ENCODE measurements around the gene PCDHB8.
"Not testable (repeated sequence)": the region's sequence is repeated elsewhere in the genome, so short reads cannot be mapped to it uniquely, and the experiment has no call there.

PCDHB8 gene

DNA sequence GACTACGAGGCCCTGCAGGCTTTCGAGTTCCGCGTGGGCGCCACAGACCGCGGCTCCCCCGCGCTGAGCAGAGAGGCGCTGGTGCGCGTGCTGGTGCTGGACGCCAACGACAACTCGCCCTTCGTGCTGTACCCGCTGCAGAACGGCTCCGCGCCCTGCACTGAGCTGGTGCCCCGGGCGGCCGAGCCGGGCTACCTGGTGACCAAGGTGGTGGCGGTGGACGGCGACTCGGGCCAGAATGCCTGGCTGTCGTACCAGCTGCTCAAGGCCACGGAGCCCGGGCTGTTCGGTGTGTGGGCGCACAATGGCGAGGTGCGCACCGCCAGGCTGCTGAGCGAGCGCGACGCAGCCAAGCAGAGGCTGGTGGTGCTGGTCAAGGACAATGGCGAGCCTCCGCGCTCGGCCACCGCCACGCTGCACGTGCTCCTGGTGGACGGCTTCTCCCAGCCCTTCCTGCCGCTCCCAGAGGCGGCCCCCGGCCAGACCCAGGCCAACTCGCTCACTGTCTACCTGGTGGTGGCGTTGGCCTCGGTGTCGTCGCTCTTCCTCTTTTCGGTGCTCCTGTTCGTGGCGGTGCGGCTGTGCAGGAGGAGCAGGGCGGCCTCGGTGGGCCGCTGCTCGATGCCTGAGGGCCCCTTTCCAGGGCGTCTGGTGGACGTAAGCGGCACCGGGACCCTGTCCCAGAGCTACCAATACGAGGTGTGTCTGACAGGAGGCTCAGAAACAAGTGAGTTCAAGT, 6.7 kb downstream of the PCDHB8 start:
- not testable (repeated sequence) for DNase-seq (ENCODE audit: low read depth, low spot score)

DNA sequence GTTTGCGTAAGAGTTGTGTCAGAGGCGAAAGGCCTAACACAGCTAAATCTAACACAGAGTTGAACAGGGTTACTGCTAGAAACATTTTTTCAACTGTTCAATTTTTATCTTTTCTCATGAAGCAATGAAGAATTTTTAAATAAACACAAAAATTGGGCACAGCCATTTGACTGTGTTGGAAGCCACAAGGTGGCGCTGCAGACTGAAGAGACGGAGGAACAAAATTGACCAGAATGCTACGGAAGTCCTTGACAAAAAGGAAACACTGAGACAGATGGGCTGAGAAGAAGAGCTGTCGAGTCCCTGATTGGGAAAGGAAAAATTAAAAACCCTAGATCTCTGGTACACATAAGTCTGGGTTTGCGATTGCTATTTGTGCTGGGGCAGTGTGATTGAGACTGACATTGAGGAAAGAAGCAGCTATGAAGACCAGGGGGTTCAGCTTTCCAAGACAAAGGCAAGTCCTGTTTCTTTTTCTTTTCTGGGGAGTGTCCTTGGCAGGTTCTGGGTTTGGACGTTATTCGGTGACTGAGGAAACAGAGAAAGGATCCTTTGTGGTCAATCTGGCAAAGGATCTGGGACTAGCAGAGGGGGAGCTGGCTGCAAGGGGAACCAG, 9.4 kb downstream of the PCDHB8 start, which contains the start of gene PCDHB9:
PCDHB9 (plus strand) TSS at position 265 of the 616 bp plus-strand sequence; CDS start at position 423, 158 bp downstream.
- peak; percentile 29 for DNase-seq (ENCODE audit: low read depth, low spot score)

DNA sequence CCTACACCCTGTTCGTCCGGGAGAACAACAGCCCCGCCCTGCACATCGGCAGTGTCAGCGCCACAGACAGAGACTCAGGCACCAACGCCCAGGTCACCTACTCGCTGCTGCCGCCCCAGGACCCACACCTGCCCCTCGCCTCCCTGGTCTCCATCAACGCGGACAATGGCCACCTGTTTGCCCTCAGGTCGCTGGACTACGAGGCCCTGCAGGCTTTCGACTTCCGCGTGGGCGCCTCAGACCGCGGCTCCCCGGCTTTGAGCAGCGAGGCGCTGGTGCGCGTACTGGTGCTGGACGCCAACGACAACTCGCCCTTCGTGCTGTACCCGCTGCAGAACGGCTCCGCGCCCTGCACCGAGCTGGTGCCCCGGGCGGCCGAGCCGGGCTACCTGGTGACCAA, 11.1 kb downstream of the PCDHB8 start:
- not testable (repeated sequence) for DNase-seq (ENCODE audit: low read depth, low spot score)

GRCh38 chr5:141189131-141189530, 11.5 kb downstream of the PCDHB8 start:
- DNase-seq (ENCODE audit: low read depth, low spot score) = not testable (repeated sequence)

GRCh38 chr5:141192110-141192725, 14.6 kb downstream of the PCDHB8 start, which contains the start of gene PCDHB10:
Gene PCDHB10, plus strand, starts transcription at chr5:141192353. Its CDS starts 200 bp downstream, at chr5:141192553.
- peak; percentile 72 for DNase-seq (ENCODE audit: low read depth, low spot score)

- not testable (repeated sequence) for DNase-seq (ENCODE audit: low read depth, low spot score)
These were observed 16.7 kb downstream of the PCDHB8 start for GRCh38 chr5:141194332-141194731.

GRCh38 chr5:141196363-141196762, 18.8 kb downstream of the PCDHB8 start:
- DNase-seq (ENCODE audit: low read depth, low spot score) = no peak

DNA sequence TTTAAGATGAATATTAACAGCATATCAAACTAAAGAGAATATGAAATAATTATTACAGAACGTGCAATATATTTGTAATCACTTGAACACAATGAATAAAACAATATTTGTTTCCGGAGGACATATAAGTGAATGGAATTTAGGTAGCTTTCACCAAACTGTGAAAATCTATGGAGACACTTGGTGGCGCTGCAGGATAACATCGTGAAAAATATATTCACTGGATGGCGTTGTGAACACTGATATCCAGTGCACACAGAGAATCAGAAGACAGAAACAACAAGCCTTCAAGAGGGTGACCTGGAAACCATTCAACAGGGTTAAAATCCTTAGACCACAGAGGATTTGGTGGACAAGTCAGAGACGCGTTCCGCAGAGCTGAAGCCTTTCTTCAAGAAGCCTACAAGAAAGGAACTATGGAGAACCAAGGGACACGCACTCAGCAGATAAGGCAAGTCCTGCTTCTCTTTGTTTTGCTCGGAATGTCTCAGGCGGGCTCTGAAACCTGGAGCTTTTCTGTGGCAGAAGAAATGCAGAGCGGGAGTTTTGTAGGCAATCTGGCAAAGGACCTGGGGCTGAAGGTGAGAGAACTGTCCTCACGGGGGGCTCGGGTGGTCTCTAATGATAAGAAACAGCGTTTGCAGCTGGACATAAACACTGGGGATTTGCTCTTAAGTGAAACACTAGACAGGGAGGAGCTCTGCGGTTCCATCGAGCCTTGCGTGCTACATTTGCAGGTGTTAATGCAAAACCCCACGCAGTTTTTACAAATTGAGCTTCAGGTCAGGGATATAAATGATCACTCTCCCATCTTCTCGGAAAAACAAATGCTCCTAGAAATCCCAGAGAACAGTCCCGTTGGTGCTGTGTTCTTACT, 22.0 kb downstream of the PCDHB8 start, which contains the start of gene PCDHB11:
PCDHB11 (plus strand) TSS at position 269 of the 877 bp plus-strand sequence; CDS start at position 417, 148 bp downstream.
- no peak for DNase-seq (ENCODE audit: low read depth, low spot score)

- DNase-seq (ENCODE audit: low read depth, low spot score) = not testable (repeated sequence)
These were observed 23.5 kb downstream of the PCDHB8 start for GRCh38 chr5:141201126-141201525.

DNA sequence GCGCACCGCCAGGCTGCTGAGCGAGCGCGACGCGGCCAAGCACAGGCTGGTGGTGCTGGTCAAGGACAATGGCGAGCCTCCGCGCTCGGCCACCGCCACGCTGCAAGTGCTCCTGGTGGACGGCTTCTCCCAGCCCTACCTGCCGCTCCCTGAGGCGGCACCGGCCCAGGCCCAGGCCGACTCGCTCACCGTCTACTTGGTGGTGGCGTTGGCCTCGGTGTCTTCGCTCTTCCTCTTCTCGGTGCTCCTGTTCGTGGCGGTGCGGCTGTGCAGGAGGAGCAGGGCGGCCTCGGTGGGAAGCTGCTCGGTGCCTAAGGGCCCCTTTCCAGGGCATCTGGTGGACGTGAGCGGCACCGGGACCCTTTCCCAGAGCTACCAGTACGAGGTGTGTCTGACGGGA, 24.1 kb downstream of the PCDHB8 start:
- DNase-seq (ENCODE audit: low read depth, low spot score) = not testable (repeated sequence)

DNA sequence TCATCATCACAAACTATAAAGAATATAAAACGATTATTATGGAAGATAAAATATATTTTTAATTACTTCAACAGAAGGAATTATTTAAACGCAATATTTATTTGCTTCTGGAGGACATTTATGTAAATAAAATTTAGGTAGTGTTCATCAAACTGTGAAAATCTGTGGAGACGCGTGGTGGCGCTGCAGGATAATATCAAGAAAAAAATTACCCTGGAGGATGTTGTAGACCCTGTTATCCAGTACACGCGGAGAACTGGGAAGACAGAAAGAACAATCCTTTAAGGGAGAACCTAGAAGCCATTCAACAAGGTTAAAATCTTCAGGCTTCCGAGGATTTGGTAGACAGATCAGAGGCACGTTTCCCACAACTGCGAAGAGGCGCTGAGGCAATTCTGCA, 30.9 kb downstream of the PCDHB8 start, which contains the start of gene PCDHB12:
PCDHB12 (plus strand) TSS at position 242 of the 400 bp plus-strand sequence. CDS start 189 bp downstream, outside the sequence.
- no peak for DNase-seq (ENCODE audit: low read depth, low spot score)

- DNase-seq (ENCODE audit: low read depth, low spot score) = not testable (repeated sequence)
These were observed 32.7 kb downstream of the PCDHB8 start for GRCh38 chr5:141210281-141210680.

GRCh38 chr5:141210849-141211248, 33.3 kb downstream of the PCDHB8 start:
- DNase-seq (ENCODE audit: low read depth, low spot score) = not testable (repeated sequence)

DNA sequence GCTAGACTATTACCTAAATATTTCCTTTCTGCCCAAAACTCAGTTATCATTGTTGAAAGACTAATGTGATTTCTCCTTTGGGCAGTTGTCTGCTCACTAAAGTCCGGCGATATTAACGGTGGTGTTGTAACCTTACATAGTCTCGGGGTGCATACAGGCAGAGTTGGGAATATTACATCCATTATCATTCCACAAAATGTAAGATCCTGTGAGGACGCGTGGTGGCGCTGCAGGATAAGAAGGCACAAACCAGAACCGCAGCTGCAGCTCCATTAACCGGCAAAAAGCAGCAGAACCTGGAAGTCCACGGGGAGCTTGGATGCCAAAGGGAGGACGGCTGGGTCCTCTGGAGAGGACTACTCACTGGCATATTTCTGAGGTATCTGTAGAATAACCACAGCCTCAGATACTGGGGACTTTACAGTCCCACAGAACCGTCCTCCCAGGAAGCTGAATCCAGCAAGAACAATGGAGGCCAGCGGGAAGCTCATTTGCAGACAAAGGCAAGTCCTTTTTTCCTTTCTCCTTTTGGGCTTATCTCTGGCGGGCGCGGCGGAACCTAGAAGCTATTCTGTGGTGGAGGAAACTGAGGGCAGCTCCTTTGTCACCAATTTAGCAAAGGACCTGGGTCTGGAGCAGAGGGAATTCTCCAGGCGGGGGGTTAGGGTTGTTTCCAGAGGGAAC, 36.2 kb downstream of the PCDHB8 start, which contains the start of gene PCDHB13:
PCDHB13 (plus strand) TSS at position 264 of the 684 bp plus-strand sequence; CDS start at position 469, 205 bp downstream.
- DNase-seq (ENCODE audit: low read depth, low spot score) = peak; percentile 62

GRCh38 chr5:141214583-141214982, 37.0 kb downstream of the PCDHB8 start:
- not testable (repeated sequence) for DNase-seq (ENCODE audit: low read depth, low spot score)

- not testable (repeated sequence) for DNase-seq (ENCODE audit: low read depth, low spot score)
These were observed 37.9 kb downstream of the PCDHB8 start for GRCh38 chr5:141215504-141215903.

DNA sequence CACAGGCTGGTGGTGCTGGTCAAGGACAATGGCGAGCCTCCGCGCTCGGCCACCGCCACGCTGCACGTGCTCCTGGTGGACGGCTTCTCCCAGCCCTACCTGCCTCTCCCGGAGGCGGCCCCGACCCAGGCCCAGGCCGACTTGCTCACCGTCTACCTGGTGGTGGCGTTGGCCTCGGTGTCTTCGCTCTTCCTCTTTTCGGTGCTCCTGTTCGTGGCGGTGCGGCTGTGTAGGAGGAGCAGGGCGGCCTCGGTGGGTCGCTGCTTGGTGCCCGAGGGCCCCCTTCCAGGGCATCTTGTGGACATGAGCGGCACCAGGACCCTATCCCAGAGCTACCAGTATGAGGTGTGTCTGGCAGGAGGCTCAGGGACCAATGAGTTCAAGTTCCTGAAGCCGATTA, 38.4 kb downstream of the PCDHB8 start:
- not testable (repeated sequence) for DNase-seq (ENCODE audit: low read depth, low spot score)

GRCh38 chr5:141223112-141223783, 45.7 kb downstream of the PCDHB8 start, which contains the start of gene PCDHB14:
Gene PCDHB14, plus strand, starts transcription at chr5:141223343. Its CDS starts 163 bp downstream, at chr5:141223506.
- DNase-seq (ENCODE audit: low read depth, low spot score) = peak; percentile 46

DNA sequence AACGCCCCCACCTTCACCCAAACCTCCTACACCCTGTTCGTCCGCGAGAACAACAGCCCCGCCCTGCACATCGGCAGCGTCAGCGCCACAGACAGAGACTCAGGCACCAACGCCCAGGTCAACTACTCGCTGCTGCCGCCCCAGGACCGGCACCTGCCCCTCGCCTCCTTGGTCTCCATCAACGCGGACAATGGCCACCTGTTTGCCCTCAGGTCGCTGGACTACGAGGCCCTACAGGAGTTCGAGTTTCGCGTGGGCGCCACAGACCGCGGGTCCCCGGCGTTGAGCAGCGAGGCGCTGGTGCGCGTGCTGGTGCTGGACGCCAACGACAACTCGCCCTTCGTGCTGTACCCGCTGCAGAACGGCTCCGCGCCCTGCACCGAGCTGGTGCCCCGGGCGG, 47.3 kb downstream of the PCDHB8 start:
- DNase-seq (ENCODE audit: low read depth, low spot score) = not testable (repeated sequence)

DNA sequence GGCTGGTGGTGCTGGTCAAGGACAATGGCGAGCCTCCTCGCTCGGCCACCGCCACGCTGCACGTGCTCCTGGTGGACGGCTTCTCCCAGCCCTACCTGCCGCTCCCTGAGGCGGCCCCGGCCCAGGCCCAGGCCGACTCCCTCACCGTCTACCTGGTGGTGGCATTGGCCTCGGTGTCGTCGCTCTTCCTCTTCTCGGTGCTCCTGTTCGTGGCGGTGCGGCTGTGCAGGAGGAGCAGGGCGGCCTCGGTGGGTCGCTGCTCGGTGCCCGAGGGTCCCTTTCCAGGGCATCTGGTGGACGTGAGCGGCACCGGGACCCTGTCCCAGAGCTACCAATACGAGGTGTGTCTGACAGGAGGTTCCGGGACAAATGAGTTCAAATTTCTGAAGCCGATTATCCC, 47.8 kb downstream of the PCDHB8 start:
- DNase-seq (ENCODE audit: low read depth, low spot score) = not testable (repeated sequence)
